ENCODE data around the gene GINS1. TPM values are rescaled to one million over a fixed set of nuclear protein-coding genes. Genes with fewer than 3 reads are reported as not detected.

The GINS1 gene
- total and polyA plus RNA-seq, 2 experiments from 2014 or later = 32.0 to 65.4 TPM

DNA sequence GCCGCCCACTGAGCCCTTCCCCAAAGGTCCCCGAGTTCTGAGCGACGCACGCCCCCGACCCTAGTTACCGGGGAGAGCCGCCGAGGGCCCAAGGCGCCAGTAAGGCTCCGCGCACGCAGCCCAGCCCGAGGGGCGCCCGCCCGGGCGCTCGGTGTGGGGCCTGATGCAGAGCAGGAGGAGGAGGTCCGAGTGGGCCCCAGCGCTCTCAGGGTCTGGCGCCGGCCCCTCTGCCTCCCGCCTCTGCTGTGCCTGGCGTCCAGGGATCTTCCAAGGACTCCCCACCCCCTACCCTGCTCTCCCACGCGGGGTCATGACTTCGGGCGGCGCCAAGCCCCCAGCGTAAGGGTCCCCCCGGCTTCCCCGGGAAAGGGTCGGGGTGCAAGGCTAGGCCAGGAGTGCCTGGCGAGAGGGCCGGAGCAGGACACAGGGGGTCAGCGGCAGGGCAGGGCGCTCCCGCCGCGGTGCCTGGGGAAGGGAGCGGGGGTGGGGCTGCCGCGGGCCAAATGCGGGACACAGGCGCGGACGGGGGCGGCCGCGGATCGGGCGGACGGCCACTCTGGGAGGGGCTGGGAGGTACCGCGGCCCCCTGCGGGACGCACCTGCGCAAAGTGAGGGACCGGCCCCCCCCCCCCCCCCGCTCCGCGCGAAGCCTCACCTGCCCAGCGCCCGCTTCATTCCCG, 17.5 kb upstream of the GINS1 start (continued):
- TF ChIP-seq, protein P1, sequence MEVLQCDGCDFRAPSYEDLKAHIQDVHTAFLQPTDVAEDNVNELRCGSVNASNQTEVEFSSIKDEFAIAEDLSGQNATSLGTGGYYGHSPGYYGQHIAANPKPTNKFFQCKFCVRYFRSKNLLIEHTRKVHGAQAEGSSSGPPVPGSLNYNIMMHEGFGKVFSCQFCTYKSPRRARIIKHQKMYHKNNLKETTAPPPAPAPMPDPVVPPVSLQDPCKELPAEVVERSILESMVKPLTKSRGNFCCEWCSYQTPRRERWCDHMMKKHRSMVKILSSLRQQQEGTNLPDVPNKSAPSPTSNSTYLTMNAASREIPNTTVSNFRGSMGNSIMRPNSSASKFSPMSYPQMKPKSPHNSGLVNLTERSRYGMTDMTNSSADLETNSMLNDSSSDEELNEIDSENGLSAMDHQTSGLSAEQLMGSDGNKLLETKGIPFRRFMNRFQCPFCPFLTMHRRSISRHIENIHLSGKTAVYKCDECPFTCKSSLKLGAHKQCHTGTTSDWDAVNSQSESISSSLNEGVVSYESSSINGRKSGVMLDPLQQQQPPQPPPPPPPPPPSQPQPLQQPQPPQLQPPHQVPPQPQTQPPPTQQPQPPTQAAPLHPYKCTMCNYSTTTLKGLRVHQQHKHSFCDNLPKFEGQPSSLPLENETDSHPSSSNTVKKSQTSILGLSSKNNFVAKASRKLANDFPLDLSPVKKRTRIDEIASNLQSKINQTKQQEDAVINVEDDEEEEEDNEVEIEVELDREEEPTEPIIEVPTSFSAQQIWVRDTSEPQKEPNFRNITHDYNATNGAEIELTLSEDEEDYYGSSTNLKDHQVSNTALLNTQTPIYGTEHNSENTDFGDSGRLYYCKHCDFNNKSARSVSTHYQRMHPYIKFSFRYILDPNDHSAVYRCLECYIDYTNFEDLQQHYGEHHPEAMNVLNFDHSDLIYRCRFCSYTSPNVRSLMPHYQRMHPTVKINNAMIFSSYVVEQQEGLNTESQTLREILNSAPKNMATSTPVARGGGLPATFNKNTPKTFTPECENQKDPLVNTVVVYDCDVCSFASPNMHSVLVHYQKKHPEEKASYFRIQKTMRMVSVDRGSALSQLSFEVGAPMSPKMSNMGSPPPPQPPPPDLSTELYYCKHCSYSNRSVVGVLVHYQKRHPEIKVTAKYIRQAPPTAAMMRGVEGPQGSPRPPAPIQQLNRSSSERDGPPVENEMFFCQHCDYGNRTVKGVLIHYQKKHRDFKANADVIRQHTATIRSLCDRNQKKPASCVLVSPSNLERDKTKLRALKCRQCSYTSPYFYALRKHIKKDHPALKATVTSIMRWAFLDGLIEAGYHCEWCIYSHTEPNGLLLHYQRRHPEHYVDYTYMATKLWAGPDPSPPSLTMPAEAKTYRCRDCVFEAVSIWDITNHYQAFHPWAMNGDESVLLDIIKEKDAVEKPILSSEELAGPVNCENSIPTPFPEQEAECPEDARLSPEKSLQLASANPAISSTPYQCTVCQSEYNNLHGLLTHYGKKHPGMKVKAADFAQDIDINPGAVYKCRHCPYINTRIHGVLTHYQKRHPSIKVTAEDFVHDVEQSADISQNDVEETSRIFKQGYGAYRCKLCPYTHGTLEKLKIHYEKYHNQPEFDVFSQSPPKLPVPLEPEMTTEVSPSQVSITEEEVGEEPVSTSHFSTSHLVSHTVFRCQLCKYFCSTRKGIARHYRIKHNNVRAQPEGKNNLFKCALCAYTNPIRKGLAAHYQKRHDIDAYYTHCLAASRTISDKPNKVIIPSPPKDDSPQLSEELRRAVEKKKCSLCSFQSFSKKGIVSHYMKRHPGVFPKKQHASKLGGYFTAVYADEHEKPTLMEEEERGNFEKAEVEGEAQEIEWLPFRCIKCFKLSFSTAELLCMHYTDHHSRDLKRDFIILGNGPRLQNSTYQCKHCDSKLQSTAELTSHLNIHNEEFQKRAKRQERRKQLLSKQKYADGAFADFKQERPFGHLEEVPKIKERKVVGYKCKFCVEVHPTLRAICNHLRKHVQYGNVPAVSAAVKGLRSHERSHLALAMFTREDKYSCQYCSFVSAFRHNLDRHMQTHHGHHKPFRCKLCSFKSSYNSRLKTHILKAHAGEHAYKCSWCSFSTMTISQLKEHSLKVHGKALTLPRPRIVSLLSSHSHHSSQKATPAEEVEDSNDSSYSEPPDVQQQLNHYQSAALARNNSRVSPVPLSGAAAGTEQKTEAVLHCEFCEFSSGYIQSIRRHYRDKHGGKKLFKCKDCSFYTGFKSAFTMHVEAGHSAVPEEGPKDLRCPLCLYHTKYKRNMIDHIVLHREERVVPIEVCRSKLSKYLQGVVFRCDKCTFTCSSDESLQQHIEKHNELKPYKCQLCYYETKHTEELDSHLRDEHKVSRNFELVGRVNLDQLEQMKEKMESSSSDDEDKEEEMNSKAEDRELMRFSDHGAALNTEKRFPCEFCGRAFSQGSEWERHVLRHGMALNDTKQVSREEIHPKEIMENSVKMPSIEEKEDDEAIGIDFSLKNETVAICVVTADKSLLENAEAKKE (CRISPR knock-in tag; IDR thresholded peaks at IDR 0.05) = no peak
- TF ChIP-seq ZNF331 (CRISPR knock-in tag; IDR thresholded peaks at IDR 0.05; ENCODE audit: low read depth) (no peak), CREB1 (CRISPR knock-in tag; IDR thresholded peaks at IDR 0.05; ENCODE audit: low read depth) (no peak), EZH2 (IDR thresholded peaks at IDR 0.05; ENCODE audit: low read depth, unreplicated experiment) (no peak), EZH2phosphoT487 (IDR thresholded peaks at IDR 0.05; ENCODE audit: unreplicated experiment) (no peak), NANOG (IDR thresholded peaks at IDR 0.05; ENCODE audit: borderline replicate concordance) (no peak)
- TF ChIP-seq, protein P2, sequence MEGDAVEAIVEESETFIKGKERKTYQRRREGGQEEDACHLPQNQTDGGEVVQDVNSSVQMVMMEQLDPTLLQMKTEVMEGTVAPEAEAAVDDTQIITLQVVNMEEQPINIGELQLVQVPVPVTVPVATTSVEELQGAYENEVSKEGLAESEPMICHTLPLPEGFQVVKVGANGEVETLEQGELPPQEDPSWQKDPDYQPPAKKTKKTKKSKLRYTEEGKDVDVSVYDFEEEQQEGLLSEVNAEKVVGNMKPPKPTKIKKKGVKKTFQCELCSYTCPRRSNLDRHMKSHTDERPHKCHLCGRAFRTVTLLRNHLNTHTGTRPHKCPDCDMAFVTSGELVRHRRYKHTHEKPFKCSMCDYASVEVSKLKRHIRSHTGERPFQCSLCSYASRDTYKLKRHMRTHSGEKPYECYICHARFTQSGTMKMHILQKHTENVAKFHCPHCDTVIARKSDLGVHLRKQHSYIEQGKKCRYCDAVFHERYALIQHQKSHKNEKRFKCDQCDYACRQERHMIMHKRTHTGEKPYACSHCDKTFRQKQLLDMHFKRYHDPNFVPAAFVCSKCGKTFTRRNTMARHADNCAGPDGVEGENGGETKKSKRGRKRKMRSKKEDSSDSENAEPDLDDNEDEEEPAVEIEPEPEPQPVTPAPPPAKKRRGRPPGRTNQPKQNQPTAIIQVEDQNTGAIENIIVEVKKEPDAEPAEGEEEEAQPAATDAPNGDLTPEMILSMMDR (conservative IDR thresholded peaks at IDR 0.05; ENCODE audit: low read depth in 2 of 2) = no peak
